GM12892 (cell line): ENCODE results near the gene DNAH1.

Experiments
- POLR2A ChIP-seq: IDR thresholded peaks from 2 replicates; pipeline ENCODE4 v1.6.1; 2011; ENCODE audit warnings: low read depth, low read length, control low read depth
- POLR2AphosphoS5 ChIP-seq: IDR thresholded peaks from 2 replicates; pipeline ENCODE4 v1.6.1; 2011; ENCODE audit warnings: low read depth, low read length, control low read depth

DNA sequence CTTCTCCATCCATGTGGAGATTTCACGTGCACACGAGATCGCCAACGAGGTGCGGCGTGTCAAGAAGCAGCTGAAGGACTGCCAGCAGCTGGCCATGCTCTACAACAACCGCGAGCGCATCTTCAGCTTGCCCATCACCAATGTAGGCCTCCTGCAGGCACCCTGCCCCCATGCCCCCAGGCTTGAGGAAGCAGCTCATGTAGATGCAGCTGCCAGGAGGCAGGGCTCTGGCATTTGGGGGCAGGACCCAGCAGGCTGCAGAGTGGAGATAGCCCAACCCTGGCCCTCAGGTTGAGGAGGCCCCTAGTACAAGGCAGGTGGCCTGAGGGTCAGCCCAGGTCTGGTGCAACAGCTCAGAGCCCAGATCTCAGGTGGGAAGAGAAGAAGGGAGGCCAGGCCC lies 36.4 kb downstream of the DNAH1 start:
- TF ChIP-seq POLR2A (no peak), POLR2AphosphoS5 (no peak)
